Stimulated activated CD8-positive, alpha-beta memory T cell treated with anti-CD3 and anti-CD28 coated beads, Interleukin-7, amount 100 ng/mL, for 4 hours (primary cell): ENCODE results near the gene DOK3.

Experiments used
- DNase-seq, 2 donors: peaks; one replicate each; pipeline ENCODE4 v3.0.0-alpha.2; 2020; ENCODE audit warnings: low read depth in 2 of 2

Gene DOK3, protein sequence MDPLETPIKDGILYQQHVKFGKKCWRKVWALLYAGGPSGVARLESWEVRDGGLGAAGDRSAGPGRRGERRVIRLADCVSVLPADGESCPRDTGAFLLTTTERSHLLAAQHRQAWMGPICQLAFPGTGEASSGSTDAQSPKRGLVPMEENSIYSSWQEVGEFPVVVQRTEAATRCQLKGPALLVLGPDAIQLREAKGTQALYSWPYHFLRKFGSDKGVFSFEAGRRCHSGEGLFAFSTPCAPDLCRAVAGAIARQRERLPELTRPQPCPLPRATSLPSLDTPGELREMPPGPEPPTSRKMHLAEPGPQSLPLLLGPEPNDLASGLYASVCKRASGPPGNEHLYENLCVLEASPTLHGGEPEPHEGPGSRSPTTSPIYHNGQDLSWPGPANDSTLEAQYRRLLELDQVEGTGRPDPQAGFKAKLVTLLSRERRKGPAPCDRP

DNA sequence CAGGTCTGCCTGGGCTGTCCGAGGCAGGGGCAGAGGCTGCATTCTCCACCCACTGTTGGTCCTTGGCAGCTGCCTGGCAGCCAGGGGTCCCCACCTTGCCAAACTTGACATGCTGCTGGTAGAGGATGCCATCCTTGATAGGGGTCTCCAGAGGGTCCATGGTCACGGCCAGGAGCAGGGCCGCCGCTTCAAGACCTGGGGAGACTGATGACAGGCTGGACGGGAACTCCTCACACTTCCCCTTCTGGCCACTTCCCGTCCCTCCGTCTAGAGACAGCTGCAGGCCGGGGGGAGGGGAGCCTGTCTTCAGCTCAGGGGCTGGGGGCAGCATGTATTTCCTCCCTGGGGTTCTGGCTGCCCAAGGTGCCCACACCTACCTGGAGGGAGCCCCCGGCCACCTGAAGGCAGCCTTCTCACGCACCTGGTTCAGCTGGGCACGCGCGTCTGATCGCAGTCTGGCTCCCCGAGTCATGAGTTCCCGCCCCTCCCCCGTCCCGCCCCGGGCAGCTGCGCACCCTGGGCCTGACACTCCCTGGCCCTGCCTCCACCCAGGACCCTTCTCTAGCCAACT lies at the start of gene DOK3:
DOK3 (minus strand) TSS at position 446 of the 571 bp plus-strand sequence; CDS start at position 160, 286 bp downstream.
- DNase-seq = no peak

DNA sequence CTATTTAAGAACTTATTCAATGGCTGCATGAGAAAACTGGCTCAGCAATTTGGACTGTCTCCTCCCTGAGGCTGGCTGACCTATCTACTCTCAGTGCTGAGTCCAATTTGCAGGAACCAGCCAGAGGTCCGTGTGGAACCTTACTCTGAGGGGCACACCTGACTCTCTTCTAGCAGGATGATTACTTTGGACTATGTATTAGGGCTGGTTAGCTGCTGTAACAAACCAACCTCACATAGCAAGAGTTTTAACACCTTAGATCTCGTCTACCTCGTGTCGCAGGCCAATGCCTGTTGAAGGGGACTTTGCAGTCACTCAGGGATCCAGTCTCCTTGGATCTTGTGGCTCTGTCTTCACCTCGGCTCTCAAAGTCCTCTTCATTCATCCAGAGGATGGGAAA lies 48.2 kb upstream of the DOK3 start:
- DNase-seq = no peak

DNA sequence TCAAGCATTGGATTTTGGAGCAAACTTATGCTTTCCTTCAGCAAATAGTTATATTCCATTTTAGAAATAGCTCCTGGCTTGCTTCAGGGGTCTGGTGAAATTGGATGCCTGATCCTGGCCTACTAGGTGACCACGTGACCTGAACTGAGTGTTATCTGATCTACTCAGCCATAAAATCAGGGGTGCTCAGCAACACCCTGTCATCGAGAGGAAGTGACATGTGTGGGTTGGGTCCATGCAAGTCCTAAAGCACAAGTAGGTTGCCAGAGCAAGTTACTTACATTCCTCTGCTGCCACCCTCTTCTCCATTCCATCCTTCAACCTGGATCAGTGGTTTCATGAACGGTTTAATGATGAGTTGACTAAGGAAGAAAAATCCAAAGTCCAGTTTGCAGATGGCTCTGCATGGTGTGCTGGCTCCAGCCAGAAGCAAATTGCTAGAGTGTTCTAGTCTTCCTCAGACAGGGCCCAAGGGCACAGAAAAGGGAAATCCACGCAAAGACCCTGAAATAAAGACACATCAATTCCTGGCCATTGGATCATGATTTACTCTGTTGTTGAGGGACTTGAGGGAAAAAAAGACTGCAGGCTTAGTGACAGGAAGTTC lies 47.5 kb upstream of the DOK3 start:
- DNase-seq = no peak

DNA sequence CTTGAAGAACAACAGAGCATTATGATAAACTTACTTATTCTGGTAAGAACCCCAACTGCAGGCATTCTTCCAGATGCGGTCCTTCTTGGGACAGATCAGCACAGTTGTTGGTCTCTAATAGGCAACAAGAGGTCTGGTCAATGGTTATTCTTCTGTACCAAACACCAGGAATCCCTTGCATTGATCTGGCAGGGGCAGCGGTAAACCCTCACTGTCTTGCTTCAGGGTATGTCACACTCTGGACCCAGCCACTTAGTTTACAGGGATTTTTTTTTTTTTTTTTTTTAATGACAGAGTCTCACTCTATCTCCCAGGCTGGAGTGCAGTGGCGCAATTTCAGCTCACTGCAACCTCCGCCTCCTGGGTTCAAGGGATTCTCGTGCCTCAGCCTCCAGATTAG lies 46.0 kb upstream of the DOK3 start:
- DNase-seq = no peak

DNA sequence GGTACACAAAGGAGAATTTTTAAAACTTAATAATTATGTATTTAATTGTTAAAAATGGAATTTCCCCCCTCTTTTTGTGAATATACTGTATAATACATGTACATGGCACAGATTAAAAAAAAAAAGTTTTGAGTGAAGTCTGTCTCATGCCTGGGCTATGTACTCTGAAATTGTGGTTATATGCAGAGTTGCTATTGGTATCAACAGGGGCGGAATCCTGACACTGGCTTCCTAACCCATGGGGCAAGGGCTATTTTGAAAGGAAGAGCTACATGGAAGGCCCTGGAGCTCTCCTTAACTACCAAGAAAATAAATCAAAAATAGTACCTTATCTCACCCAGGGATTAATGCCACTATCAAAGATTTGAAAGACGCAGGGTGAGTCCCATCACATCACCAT lies 45.6 kb upstream of the DOK3 start:
- no peak for DNase-seq

DNA sequence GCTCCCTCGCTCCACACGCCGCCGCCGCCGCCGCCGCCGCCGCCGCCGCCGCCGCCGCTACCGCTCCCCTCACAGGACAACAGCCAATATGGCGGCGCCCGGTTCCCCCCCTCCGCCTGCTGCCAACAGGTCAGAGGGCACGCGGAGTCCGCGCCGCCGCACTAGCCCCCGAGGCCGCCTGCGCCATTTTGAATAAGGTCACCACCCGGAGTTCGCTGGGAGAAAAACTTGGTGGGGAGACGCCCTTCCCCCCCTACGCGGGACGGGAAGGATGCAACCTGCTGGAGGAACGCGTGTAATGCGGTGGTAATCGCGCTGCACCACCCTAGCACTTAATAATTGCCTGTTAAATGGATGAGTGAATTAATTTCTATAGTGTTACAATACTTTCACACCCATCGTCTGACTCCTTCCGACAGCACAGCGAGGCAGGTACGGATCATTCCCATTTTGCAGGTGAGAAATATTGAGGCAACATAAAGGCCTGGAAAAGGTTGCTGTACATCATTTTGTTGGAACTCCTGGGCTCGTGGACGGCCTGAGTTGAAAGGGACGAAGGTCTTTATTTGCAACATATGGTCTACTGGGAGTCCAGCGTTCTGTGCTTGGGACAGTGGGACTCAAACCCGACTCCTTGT lies 45.0 kb upstream of the DOK3 start, which contains the start of gene FAM193B:
FAM193B (minus strand) TSS at position 90 of the 638 bp plus-strand sequence. CDS start 105 bp downstream, outside the sequence.
- peak; percentile 89 to 92 for DNase-seq

DNA sequence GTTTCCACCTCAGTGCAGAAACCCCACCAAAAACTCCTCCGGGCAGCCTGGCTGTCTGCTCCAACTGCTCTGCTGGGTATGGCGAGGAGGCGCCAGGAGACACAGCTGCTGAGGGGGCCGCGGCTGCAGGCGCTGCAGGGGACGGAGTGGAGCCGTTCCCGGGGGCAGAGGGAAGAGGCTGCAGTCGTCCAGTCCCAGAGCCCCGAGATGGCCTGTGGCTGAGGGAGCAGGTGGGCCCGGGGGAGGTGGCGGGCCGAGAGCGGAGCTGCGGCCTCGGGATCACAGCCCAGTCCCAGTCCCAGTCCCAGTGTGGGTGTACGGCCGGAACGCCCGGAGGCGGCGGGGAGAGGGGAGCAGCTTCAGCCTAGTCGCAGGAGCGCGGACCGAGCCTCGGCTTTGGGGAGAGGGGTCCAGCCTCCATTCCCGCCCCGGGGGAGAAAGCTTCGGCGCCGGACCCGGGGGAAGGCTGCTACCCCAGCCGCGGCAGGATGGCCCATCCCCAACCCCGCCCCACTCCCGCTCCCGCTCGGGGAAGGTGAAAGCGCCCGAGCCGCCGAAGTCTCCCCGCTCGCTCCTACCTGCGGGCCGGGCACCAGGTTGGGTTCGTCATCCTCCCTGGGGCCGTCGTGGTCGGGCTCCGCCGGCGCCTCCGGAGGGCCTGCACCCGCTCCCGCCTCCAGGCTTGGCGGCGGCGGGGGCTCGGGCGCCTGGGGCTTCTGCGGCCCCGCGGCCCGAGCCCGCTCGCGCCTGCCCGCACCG lies 44.2 kb upstream of the DOK3 start:
- peak in 1 of 2 donors; percentile 29 for DNase-seq

DNA sequence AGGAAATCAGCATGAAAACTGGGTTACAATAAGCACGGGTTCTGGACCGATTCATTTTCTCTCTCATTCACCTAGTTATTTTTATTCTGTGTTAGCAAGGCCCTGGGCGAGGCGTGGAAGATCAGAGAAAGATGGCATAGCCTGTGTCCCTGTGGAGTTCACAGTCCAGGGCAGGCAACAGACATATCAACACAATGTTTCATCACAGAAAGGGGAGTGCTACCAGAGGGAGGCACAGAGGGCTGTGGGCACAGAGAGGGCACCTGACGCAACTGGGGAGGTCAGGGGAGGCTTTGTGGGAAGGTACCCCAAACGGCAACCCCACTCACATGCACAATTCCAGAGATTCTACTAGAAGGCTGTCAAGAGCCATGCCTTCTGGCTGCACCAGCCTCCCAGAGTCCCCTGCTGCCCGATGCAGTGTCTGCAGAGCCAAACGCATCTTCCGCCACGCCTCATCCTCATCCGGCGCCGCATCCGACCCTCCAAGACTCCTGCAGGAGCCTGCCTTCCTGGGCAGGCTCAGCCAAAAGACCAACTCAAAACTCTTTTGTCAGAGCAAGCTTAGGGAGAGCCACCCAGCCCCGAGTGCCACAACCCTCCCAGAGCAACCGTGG lies 43.3 kb upstream of the DOK3 start:
- no peak for DNase-seq

DNA sequence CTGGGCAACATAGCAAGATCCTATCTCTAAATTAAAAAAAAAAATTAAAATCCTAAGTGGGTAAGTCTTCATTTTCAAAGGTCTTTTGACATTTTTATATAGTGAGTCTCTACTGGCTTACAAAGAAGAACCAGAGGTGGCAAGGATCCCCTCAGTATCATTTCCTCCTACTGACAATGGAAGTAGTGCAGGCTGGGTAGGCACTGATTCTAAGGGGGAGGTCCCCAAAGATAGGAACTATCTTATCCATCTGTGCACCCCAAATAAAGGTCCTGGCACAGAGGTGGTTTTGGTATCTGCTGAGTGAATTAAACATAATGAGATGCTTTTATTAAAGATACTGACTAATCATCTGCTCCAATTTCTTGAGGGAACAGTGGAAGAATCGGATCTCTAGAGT lies 40.5 kb upstream of the DOK3 start:
- no peak for DNase-seq

DNA sequence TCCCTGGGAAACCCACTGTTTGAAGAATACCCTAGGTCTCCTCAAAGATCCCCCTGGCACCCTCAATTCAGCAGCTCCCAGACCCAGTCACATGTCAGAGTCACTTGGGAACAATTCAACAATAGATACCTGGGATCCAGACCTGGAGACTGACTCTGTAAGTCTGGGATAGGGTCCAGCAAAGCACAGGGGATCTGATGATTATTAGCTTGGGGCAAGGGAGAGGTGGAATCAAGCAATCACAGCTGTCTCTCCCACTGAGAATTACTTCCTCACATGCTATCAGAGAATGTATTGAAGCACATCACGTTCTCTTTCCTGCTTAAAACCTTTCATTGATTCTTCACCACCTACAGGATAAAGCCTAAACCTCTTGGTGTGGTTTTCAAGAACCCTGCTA lies 38.9 kb upstream of the DOK3 start:
- no peak for DNase-seq

DNA sequence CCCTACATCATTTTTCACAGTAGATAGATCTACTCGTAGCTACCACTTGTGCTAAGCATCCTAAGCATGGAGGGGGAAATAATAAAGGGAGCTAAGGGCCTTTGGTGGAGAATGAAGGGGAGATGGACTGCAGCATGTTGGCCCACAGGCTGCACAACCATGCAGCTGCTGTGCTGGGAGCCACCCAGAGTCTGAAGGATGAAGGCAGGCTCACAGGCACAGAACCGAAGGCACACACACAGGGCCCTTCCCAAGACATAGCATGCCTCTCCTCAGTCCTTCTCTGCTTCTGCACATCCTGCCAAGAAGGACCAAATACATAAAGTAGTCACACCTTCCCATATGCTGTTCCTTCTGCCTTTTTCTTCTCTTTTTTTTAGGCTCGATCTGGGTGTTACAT lies 38.1 kb upstream of the DOK3 start:
- no peak for DNase-seq

DNA sequence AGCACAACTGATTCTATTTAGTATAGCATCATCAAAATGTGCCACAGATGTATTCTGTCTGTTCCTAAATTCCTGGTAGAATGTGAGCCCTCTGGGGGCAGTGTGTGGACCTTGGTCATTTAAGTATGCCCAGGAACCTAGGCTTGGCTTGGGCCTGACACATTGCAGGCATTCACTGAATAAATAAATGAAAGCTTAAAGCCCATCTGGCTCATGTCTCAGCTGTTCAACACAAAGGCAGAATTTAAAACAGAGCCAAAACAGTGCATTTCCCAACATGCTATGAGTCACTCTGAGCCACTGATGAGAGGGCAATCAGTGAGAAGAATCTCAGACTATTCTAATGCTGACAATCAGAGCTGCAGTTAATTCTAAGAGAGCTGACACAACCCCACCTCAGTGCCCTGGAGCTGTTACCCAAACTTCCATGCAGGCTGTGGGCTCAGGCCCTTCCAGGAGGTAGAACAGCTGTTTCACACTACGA lies 36.7 kb upstream of the DOK3 start:
- no peak for DNase-seq

DNA sequence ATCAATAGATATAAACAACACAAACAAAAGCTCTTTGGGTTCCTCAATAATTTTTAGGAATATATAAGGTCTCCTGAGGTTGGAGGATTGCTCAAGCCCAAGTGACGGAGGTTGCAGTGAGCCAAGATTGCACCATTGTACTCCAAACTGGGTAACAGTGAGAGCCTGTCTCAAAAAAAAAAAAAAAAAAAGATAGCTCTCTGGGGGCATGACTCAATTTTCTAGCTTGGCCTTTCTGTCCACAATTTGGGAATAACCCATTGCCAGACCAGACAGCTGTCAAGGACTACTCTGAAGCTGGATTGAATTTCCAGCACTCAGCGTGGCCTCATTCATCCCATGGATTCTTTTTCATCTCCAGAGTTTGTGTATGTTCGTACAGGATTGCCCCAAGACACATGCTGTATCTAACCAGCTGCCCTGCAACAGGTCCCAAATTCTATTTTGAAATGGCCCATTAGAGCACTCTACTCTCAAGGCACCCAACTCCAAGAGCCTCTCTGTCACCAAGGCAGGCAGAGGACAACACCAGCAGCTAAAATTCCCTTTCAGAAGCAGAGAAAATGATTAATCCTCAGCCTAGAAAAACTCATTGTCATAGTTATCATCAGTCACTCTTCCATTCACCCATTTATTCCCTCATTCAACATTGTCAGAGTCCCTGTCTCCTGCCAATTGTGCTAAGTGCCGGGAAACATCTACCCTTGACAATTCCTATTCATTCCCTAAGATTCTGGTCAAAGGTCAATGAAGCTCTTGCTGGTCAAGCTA lies 36.0 kb upstream of the DOK3 start:
- no peak for DNase-seq

DNA sequence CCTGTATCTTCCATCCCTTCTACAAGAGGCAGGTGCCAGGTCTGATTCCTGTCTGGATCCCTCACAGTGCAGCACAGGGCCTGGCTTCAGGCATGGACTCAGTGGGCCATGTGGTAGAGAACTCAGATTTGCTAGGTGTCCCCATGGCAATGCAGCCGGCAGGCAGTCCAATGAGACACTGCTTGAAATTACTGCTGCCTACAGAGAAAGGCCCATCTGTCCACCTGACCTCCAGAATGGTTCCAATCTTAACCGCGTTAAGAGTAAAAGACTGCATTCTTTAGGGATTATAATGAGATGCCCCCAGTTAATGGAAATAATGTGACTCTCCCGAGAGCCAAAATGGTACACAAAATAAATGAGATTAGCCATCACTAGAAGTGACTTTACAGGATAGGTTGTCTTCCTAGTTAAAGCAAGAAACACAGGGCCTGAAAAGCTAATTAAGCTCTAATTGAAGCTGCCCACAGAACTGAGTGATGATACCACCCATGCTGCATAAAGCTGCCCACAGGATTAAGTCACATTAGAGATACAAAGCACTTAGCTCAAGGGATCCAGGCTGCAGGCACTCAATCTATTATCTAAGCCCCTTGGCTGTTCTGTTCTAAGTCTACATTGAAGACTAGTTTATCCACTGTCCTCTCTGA lies 33.3 kb upstream of the DOK3 start:
- DNase-seq = no peak

DNA sequence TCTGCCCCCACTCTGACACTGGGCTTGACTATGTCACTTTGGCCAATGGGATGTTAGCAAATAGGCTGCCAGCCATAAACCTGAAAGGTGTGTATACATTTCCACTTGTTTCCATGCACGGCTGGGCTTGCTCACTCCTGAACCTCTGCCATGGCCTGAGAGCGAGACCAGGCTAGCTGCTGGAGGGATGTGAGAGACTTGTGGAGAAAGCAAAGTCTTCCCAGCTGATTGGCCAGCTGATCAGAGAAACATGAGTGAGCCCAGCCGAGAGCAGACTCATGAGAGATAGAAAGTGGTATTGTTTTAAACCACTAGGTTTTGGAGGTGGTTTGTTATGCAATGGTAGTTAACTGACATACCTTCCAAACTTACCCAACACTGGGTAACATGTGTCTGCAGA lies 30.8 kb upstream of the DOK3 start:
- no peak for DNase-seq

DNA sequence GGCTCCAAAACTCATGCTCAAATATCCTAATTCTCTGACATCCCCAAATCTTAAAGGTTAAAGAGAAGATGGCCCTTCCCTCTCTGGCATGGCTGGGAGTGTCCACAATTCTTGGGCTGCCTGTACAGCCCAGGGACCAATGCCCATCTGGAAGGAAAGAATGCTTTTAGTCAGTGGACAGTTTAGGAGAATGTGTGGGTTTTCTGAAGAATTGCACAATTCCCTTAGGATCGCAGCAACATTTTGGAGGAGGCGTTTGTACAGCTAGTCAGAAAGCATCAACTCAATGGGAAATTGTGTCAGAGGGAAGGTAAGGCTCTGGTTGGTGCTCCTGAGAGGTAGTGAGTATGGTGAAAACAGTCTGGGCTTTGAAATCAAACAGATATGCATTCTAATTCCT lies 29.8 kb upstream of the DOK3 start:
- no peak for DNase-seq

DNA sequence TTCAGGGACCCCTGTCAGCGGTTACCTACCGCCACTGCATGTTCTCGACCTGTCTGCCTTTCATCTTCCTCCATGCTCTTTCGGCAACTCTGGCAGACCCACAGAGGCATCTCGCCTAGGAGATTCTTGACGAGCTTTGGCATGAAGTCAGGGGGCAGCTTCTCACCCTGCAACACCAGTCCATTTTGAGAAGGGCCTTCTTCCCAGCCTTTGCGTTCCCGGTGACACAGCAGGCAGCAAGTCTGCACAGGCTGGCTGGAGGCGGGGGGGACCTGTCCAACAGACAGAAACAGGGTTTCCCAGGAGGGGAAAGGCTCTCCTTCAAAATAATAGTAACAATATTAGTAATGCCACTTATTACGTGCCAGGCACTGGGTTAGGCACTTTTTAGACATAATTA lies 29.2 kb upstream of the DOK3 start:
- DNase-seq = no peak

DNA sequence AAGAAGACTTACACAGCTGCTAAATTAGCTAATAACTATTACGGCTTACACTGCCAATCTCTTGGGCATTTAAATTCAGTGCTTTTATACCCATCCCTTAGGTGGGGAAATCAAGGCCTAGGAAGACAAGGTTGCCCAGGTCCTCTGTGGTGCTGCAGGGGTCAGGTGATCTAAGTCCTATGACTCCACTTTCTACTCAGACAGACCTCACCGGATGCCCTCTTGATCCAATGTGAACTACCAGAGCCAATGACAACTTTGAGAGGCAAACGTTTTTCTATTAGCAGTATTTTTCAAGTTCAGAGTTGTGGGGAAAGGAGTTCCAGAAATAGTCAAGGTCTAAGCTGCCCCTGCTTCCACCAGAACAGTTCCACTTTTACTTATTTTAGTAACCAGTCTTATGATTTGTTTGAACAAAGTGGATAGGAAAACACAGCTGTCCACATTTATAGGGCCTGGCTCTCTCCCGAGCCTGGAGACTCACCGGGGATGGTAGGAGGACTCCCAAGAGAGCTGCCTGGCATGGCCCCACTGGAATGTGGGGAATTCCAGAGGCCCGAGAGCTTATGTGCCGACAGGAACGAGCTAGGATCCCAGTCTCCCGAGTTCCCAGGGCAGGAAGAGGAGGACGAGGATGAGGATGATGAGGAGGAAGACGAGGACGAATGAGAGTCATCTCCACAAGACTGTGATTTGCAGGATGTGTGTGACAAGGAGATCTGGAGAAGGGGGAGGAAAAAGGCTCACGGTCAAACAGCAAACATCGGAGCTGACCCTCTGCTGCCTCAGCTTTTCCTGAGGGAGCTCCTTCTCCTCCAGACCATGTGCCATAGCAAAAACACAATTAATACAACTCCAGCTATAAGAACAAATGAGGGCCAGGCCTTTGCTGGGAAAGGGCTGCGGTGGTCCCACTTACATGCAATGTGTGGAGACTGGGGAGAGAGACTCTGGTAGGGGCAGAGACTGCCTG lies 28.0 kb upstream of the DOK3 start:
- DNase-seq = no peak

DNA sequence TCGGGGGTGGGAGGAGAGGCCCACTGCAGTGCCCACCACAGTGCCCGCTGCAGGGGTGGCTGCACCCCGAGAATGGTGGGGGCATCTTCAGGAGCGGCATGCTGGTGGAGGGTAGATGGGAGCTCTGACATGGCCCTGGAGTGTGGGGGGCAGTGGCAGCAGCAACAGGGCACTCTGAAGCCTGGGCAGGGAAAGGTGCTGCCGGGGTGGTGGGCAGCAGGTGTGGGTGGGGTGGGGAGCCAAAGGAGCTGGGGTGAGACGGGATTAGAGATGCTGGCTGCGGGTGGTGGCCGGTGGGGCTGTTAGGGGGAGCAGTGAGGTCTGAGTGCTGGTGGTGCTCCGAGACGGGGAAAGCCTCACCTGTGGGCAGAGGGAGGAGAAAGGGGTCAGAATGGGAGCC lies 26.8 kb upstream of the DOK3 start:
- DNase-seq = no peak
